Vagina (tissue), 2 donors: ENCODE data around the gene SCNN1B. TPM values are rescaled to one million over a fixed set of nuclear protein-coding genes. Genes with fewer than 3 reads are reported as not detected.

Experiments used
- DNase-seq, 2 donors: peaks; one replicate each; pipeline ENCODE4 v3.0.0-alpha.2; 2017; ENCODE audit errors: extremely low spot score in 2 of 2
- H3K27ac ChIP-seq: fragments of 200-600 bp; sonication (generic); one replicate; pipeline ENCODE4 v1.5.1; 2019
- H3K27me3 ChIP-seq: fragments of 200-600 bp; sonication (generic); one replicate; pipeline ENCODE4 v1.5.1; 2019
- H3K36me3 ChIP-seq, 2 donors: fragments of 200-600 bp; sonication (generic); one replicate each; pipeline ENCODE4 v1.5.1; 2017 to 2019
- H3K4me1 ChIP-seq: fragments of 200-600 bp; sonication (generic); one replicate; pipeline ENCODE4 v1.5.1; 2019
- H3K4me3 ChIP-seq, 2 donors: fragments of 200-600 bp; sonication (generic); 1 replicate in 1 of 2; 2 replicates in 1 of 2; pipeline ENCODE4 v1.5.1; 2016 to 2019
- H3K9me3 ChIP-seq: fragments of 200-600 bp; sonication (generic); one replicate; pipeline ENCODE4 v1.5.1; 2019
- POLR2A ChIP-seq, 2 donors: fragments of 450-650 bp; IDR thresholded peaks; one replicate each; pipeline ENCODE4 v1.6.1; 2017; ENCODE audit warnings: antibody characterized with exemption in 2 of 2, mild to moderate bottlenecking in 2 of 2, moderate library complexity in 2 of 2
- POLR2AphosphoS5 ChIP-seq, 2 donors: sonication (generic); formaldehyde crosslinking; IDR thresholded peaks; one replicate each; pipeline ENCODE4 v1.9.0; 2017; ENCODE audit warnings: antibody characterized with exemption in 2 of 2, mild to moderate bottlenecking in 2 of 2, low read depth in 1 of 2; ENCODE audit not compliant: insufficient read depth in 1 of 2
- intact Hi-C: fragments of 100-400 bp; cut with DNase I; formaldehyde crosslinking; loops from one replicate; pipeline ENCODE4 v1.15.1; 2023
- total RNA-seq: library from RNA; depleted of rRNA; stranded (reverse); fragments of >200 nt; gene quantifications from one replicate; pipeline ENCODE4 v1.2.3, GENCODE V29; 2016
- TF ChIP-seq, protein P1 (sequence below), 3 experiments: fragments of 450-650 bp in 2 of 3; fragments of 200-600 bp in 1 of 3; sonication (generic) in 1 of 3; IDR thresholded peaks; one replicate each; pipeline ENCODE4 v1.5.1; 2017 to 2019; ENCODE audit warnings: antibody characterized with exemption in 3 of 3, mild to moderate bottlenecking in 2 of 3, moderate library complexity in 2 of 3

SCNN1B gene
- total RNA-seq, 1 donor from 2014 or later, result 76.9 TPM

DNA sequence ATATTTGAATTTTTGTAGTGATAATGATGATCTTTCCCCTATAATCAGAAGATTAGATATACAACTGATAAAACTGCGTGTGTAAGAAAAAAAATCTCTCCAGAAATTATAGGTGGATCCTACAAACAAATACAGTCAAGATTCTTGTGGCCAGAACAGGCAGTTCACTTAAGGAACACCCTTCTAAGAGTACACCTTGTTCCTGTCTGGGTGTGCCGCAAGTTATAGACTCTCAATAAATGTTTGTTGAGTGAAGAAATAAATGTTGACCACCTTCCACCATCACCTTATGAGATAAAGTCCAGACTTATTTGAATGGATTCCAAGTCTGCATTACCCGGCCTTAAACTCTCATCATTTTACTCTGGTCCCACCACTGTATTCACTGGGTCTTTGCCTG lies 45.7 kb upstream of the SCNN1B start:
- Histone ChIP-seq H3K9me3 (no peaks in the 10 kb centered on the region), H3K27me3 (no peaks in the 10 kb centered on the region), H3K4me1 (no peaks in the 10 kb centered on the region), H3K36me3 (no peaks in the 10 kb centered on the region), H3K27ac (no peak overlapping the region), H3K4me3 (no peak overlapping the region)
- no peak for TF ChIP-seq POLR2A (IDR thresholded peaks at IDR 0.05)
- TF ChIP-seq POLR2AphosphoS5 (IDR thresholded peaks at IDR 0.05; ENCODE audit: insufficient read depth in 1 of 2, low read depth in 1 of 2), result peak in 1 of 2 donors; percentile 26
- intact Hi-C loops, result no loop called here
- DNase-seq, result no peak

DNA sequence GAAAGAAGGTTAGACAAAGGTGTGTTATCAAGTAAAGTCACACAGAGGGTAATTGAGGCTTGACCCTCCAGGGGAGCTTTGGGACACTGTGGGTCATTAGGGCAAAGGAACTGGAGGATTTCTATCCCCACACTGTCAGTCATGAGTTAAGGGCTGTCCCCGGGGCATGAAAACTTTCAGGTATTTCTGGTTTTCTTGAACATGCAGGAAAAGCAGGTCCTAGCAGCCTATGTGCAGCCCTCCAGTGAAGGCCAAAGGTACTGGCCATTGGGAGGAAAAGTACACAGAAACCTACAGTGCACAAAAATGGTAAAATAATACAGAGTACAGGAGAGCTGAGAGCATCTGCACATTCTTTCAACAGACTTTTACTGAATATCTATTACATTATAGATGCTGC lies 44.4 kb upstream of the SCNN1B start:
- Histone ChIP-seq H3K27ac (no peak overlapping the region), H3K36me3 (no peaks in the 10 kb centered on the region), H3K4me1 (no peaks in the 10 kb centered on the region), H3K9me3 (no peaks in the 10 kb centered on the region), H3K4me3 (no peak overlapping the region), H3K27me3 (no peaks in the 10 kb centered on the region)
- TF ChIP-seq, protein P1, sequence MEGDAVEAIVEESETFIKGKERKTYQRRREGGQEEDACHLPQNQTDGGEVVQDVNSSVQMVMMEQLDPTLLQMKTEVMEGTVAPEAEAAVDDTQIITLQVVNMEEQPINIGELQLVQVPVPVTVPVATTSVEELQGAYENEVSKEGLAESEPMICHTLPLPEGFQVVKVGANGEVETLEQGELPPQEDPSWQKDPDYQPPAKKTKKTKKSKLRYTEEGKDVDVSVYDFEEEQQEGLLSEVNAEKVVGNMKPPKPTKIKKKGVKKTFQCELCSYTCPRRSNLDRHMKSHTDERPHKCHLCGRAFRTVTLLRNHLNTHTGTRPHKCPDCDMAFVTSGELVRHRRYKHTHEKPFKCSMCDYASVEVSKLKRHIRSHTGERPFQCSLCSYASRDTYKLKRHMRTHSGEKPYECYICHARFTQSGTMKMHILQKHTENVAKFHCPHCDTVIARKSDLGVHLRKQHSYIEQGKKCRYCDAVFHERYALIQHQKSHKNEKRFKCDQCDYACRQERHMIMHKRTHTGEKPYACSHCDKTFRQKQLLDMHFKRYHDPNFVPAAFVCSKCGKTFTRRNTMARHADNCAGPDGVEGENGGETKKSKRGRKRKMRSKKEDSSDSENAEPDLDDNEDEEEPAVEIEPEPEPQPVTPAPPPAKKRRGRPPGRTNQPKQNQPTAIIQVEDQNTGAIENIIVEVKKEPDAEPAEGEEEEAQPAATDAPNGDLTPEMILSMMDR (IDR thresholded peaks at IDR 0.05), result no peak
- TF ChIP-seq POLR2AphosphoS5 (IDR thresholded peaks at IDR 0.05; ENCODE audit: insufficient read depth in 1 of 2, low read depth in 1 of 2) (no peak), POLR2A (IDR thresholded peaks at IDR 0.05) (no peak)
- intact Hi-C loops, result no loop called here
- no peak for DNase-seq

DNA sequence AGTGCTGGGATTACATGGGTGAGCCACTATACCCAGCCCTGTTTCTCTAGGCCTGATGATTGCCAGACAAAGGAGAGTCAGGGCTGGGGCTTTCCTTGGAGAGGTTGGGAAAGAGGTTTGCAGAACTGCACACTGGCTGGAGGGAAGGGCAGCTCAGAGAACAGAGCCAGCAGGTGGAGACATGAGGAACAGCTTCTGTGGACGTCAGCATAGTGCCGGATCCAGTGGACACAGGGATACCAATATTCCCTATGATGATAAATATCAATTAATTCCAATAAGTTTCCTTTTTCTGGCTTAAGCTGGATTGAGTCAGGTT lies 43.2 kb upstream of the SCNN1B start:
- no peak for DNase-seq
- Histone ChIP-seq H3K36me3 (no peaks in the 10 kb centered on the region), H3K4me1 (no peaks in the 10 kb centered on the region), H3K27me3 (no peaks in the 10 kb centered on the region), H3K9me3 (no peaks in the 10 kb centered on the region), H3K4me3 (no peak overlapping the region), H3K27ac (no peak overlapping the region)
- TF ChIP-seq POLR2A (IDR thresholded peaks at IDR 0.05) (no peak), POLR2AphosphoS5 (IDR thresholded peaks at IDR 0.05; ENCODE audit: insufficient read depth in 1 of 2, low read depth in 1 of 2) (no peak)
- TF ChIP-seq, protein P1 (IDR thresholded peaks at IDR 0.05), result no peak
- intact Hi-C loops, result no loop called here

DNA sequence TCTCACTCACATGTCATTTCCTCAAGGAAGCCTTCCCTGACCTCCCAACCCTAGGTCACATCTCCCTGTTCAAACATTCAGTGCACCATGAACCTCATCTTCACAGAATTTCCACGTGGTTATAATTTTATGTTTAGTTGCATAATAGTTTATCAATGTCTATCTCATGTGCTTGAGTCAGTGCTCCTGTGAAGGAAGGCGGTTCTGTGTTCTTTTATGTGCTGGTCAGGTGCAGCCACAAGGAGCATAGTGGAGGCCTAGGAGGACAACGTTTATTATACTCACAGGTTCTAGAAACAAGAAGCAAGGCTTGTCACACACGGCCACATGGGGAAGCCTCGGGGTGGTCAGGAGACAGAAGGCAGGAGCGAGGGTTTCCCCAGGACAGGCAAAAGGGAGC lies 34.5 kb upstream of the SCNN1B start:
- Histone ChIP-seq H3K9me3 (no peaks in the 10 kb centered on the region), H3K36me3 (no peaks in the 10 kb centered on the region), H3K4me1 (no peaks in the 10 kb centered on the region), H3K27ac (no peak overlapping the region), H3K4me3 (no peak overlapping the region), H3K27me3 (no peaks in the 10 kb centered on the region)
- intact Hi-C loops, result no loop called here
- TF ChIP-seq POLR2A (IDR thresholded peaks at IDR 0.05) (no peak), POLR2AphosphoS5 (IDR thresholded peaks at IDR 0.05; ENCODE audit: insufficient read depth in 1 of 2, low read depth in 1 of 2) (no peak)
- TF ChIP-seq, protein P1 (IDR thresholded peaks at IDR 0.05), result no peak
- DNase-seq, result no peak

DNA sequence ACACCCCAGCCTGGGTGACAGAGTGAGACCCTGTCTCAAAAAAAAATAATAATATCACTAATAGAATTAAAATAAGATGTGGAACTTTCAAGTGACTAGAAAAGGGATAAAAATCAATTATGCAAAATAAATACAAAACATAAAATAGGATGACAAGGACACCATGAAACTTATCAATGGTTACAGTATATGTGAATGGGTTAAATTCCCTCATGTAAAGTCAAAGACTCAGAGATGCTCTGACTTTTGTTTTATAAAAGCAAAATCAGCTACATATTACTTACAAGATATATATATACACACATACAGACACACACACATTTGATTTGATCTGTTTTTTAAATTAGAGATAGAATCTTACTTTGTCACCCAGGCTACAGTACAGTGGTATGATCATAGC lies 33.5 kb upstream of the SCNN1B start:
- TF ChIP-seq POLR2A (IDR thresholded peaks at IDR 0.05), result no peak
- TF ChIP-seq, protein P1 (IDR thresholded peaks at IDR 0.05), result no peak
- no peak for TF ChIP-seq POLR2AphosphoS5 (IDR thresholded peaks at IDR 0.05; ENCODE audit: insufficient read depth in 1 of 2, low read depth in 1 of 2)
- Histone ChIP-seq H3K27me3 (no peaks in the 10 kb centered on the region), H3K4me1 (no peaks in the 10 kb centered on the region), H3K4me3 (no peak overlapping the region), H3K36me3 (no peaks in the 10 kb centered on the region), H3K9me3 (no peaks in the 10 kb centered on the region), H3K27ac (no peak overlapping the region)
- DNase-seq, result no peak
- intact Hi-C loops, result no loop called here
